NCI-H345 (cell line): ENCODE measurements around the gene TMEM72.
A peak's percentile ranks its signal among the peaks of the same experiment; 100 is the strongest.

Experiments
- DNase-seq: peaks from one replicate; lab custom pipeline; 2025; lab: John Stamatoyannopoulos, UW

TMEM72 gene

DNA sequence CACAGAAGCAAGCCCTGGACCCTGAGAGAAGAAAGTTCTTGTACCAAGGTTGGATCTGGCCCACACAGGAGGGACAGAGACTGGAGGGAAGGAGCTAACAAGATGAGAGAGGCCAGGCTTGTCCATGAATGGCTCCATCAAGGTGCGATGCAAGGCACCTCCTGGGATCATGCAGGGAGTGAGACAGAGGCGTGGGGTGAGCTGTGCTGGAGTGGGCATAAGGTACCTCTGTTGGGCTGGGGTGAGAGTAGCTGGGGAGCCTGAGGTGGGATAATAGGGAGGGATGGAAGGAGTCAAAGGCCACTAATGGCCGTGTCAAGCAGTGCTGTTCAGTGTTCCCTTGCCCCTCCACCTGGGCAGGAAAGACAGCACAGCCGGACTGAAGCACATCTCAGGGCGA, 9.9 kb downstream of the TMEM72 start:
- DNase-seq = no peak

DNA sequence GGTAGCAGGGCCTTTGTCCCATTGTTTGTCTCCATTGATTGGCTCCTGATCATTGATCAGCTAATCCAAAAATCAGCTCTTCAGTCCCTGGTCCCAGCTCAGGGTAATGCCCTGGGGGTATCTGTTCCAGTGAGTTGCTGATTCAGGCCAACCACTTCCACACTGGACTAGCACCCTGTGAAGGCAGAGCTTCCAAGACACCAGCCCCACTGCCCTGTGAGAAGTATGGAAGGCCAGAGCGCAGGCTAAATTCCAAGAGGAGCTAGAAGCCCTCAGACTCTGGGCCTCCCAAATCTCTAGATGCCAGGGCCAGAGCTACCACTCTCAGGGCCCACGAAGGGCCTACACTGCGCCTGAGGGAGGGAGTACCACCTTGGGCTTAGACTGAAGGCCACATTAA, 10.4 kb downstream of the TMEM72 start:
- DNase-seq = no peak

DNA sequence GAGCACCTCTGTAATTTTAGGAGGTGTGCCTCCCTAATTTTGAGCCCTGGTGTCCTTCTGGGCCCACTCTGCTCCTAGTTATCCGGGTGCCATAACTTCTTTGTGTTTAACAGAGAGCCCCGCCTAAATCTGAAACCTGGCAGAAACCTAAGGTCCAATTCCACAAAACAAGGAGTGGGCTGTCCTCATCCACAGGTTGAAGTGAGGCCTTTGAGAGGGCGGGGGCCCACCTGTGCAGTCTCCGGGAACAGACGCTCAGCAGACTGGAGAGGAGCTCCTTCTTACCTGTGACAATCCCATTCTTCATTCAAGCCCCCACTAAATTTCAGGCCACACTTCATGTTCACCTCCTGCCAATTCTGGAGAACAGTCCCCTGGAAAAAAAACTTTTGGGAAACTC, 10.9 kb downstream of the TMEM72 start:
- DNase-seq = no peak

DNA sequence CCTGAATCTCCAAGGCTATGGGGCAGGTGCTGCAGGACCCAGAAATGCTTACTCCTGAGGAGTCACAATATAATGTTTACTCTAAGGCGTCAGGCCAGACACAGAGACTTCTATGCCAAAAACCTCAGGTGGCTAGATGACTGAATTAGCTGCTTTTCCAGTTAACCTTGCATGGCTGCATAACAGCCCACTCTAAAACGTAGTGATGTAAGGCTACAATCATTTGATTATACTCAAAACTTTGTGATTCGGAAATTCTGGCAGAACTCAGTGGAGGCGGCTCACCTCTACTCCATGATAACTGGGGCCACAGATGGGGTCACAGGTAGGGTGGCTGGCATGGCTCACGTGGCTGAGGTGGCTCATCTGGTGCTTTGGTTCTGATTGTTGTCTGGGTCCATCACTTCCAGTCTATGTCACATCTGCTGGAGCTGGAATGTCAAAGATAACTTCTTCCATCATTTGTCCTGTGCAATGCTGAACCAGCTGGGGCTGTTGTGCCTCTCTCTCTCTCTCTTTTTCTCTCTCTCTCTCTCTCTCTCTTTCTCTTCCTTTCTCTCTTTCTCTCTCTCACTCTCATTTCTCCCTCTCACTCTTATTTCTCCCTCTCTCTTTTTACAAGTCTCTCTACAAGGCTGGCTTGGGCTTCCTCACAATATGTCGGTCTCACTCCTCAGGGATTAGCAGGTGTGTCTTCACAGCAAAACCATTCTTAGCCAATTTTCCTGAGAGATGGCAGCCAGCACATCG, 11.8 kb downstream of the TMEM72 start:
- DNase-seq = no peak

DNA sequence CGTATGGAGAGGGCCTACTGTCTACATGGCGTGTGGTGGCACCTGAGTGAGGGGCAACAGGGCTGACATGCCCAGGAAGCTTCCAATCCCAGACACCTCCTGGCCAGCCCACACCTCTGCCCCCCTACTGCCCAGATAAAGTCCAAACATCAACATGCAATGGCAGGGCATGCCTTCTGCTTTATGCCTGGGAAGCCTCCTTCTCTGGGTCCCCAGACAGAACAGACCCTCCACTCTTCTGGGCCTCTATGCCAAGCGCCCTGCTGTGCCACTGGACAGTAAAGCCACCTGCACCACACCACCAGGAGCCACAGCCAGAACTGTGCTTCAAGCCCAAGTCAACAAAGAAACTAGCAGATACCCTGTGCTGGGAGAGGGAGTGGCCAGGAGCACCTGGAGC, 12.5 kb downstream of the TMEM72 start:
- no peak for DNase-seq

DNA sequence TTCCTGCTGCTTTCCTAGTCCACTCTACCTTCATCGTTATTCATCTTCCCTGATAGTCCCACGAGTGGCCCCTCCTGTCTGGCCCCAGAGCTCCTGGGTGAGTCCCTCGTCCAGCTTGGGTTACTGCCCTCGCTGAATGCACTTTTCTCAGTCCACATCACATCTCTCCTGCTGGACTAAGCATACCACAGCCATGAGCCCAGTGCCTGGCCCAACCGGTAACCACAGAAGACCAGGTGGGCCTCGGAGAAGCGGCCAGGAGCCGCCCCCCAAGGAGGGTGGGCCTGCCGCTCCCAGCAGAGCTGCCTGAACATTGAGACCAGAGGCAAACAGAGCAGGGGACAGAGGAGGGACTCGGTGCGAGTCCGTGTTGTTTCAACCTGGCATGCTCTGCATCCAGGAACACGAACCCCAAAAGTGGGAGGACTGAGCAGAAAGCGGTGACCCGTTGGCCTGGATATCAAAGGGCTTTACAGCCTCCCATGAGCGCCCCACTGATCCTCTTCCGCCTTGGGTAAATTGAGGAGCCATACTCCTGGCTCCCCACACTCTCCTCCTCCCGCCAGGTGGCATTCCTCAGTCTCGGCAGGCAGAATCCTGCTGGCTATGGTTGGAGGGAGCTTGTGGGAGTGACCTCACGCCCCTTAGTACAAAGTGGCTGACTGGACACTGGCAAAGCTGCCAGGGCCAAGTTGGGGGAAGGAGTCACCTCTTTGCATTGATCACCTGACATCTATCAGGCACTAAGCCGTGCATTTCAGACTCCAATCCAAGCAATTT, 13.3 kb downstream of the TMEM72 start:
- no peak for DNase-seq

DNA sequence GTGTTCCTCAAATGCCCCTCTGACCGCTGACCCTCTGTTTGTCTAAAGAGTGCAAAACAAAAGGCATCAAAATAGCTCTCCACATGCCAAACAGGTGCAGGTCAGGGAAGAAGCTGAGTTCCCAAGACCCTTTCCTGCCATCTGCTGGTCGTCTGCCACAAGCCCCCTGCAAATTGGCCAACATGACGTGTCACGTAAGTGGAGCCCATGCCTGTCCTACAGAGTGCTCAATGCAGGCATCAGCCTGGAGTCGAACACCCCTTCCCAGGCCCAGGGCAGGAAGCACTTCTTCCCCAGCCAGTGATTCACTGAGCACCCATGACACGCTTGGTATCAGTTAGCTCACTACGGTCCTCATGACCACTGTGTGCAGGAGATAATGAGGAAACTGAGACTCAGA, 14.1 kb downstream of the TMEM72 start:
- no peak for DNase-seq

DNA sequence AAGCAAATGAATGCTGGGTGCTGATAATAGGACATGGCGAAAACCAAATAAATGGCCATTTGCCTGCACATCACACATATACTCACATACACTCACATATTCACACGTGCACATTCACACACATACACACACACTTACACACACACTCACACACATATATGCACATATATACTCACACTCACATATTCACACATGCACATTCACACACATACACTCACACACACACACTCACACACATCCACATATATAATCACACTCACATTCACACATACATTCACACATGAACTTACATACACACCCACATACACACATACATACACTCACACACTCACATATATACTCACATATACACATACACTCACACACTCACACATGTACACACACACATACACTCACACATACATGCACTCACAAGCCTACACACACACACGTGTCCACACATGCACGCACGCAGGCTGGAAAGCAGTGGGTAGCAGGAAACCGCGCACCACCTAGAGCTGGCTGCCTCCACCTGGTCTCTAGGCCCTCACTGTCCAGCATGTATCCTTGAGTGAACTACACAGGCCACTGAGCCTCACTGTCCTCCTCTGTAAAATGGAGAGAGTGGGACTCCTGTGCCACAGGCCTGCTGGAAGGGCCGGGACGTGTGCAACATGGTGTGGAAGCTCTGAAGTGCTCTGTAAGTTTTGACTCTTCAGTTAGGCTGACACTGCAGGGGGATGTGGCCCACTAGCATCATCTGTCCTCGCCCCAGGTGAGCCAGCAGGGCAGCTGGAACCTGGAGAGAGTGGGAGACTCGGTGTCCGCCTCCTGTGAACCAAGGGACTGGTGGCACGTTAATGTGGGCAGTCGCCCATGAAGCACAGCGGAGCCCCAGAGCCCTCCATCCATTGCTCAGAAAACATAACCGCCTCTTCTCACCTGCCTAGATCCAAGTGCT, 14.9 kb downstream of the TMEM72 start:
- DNase-seq = no peak

DNA sequence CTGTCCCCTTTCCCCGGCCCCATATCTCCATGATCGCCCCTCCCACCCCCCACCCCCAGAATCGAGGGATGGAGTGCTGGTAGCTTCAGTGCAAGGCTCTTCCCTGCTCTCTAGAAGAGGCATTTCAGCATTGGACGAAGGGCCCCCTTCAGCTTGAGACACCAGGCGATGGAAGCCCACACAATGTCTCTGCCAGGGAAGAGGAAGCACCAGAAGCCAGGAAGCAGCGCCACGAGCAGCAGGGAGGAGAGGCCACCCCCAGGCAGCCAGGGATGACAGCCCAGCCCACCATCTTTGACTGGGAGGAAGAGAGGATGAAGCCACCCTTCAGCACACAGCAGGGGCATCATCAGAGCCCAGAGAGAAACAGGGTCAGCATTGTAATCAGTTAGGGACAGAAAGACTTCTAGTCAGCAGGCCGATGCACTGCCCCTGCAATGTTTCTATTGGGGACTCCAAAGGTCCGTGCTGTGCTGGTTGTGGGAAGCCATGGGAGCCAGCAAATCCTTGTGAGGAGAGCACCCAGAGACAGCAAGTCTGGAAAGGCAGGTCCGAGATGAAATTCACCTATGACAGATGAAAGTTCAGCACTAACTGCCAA, 15.7 kb downstream of the TMEM72 start:
- no peak for DNase-seq

DNA sequence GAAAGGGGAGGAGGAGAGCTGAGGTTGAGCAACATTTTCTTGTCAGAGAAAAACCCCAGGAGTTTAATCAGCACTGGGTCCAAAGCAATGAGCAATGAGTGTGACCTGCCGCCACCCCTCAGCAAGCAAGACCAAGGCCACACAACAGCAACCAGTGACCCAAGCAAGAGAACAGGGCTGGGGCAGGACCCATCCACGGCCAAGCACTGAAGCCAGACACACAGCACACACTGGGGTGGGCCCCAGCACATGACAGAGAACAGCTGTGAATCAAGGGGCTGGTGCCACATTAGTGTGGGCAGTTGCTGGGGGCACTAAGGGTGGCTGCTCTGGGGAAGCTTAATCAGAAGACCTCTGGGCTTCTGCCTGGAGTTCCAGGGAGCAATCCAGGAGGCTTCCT, 16.2 kb downstream of the TMEM72 start:
- no peak for DNase-seq

DNA sequence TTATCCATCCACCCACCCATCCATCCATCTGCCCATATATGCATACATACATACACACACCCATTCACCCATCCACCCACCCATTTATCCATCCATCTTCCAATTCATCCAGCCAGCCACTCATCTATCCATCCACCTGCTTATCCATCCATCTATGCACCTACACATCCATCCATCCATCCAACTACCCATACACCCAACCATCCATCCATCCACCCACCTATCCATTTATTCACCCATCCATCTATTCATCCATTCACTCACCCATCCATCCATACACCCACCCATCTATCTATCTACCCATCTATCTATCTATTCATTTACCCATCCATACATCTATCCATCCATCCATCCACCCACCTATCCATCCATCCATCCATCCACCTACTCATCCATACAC, 17.3 kb downstream of the TMEM72 start:
- no peak for DNase-seq

DNA sequence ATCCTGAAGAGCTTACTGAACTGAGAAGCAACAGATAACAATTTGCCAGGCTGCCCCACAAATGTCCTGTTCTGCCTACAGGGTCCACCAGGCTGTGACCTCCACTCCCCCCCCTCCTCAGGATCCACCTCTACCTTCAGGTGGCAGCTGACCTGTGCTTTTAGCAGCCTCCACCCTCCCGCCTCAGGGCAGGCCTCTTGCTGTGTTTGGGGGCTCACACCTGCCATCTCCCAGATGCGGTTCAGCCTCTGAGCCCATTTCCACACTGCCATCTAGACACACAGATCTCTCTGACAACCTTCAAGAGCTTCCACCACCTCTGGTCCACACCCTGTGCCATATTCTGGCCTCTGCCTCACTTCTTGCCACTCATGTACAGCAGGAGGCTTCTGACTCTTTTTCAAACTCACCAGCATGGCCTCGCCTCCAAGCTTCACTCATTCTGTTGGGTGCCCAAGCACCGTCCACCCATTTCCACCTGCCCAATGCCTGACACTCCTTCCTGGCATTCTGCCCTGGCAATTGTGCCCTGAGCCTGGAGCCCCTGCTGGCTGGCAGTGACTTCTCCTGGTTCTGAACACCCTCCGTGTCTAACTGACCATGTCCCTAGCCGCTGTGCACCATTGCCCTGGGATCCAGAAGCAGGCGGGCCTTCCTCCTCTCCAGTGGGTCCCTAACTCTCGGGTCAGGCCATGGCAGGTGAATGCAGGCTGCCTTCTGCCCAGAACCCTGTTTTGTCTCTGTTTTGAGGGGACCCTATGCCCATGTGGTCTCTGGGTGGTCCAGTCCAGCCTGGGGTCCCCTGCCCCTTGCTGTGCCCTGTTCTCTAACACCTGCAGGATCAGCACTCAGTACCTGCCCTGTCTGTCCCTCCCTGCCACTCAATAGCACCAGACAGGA, 18.5 kb downstream of the TMEM72 start:
- DNase-seq = no peak

DNA sequence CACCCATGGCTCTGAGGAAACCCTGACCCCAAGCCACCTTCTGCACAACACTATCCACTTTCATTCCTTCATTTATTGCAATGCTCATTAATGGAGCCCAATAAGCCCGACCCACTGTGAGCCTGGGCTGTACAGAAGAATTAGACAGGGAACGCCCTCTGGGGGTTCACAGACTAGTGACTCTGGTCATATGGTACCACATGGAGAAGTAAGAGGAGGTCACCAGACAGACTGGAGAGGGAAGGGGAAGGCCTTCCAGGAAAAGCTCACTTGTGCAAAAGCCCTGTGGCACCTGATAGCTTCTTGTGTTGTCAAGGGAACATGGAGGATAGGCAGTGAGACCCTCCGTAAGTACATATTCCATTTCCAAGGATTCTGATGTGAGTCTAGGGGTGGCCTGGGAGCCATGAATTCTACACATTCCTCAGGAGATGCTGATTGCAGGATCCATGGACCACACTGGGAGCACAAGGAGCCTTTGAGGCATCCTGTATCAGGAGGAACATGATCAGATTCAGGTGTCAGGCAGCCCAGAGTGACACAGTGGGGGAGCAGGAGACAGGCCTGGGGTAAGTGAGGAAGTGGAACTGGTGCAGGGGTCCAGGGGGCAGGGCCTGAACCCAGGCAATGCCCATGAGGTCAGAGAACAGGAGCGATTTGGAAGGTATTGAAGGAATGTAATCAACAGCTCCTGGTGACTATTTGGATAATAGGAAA, 19.9 kb downstream of the TMEM72 start:
- DNase-seq = no peak

DNA sequence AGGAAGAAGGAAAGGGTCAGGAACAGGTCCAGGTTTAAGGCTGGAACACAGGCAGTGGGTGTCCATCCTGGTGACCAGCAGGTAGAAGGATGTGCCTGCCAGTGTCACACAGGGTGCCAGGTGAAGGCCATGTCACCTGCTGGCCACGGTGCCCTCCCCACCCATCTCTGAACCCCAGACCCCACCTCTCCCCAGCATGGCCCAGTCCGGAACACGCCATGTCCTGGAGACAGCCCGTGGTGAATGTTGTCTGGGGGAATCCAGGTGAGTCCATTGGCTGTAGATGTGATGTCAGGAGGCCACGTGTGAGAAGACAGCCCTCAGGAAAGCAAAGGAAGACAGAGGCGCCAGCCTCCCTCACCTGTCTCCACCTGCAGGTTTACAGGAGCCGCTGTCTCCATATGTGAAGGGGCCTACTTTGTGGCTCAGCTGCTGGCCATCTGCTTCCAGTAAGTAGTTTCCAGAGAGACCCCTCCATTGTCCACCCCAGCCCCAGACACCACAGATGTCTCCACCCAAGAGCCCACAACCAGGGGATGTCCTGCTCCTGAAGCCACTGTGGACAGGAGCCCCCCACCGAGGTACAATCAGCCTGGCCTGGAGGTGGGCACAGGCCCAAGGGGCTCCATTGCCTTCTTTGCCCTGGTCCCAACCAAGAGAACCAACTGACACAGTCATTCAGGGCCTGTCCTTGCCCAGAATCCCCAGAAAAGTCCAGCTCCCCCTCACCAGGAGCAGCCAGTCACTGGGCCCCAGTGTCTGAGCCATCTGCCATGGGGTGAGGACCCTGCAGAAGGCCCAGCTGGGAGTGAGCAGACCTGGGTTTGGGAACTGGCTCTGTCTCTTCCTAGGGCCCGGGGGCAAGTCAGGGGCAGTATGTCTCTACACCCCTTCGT, 20.7 kb downstream of the TMEM72 start:
- DNase-seq = no peak

DNA sequence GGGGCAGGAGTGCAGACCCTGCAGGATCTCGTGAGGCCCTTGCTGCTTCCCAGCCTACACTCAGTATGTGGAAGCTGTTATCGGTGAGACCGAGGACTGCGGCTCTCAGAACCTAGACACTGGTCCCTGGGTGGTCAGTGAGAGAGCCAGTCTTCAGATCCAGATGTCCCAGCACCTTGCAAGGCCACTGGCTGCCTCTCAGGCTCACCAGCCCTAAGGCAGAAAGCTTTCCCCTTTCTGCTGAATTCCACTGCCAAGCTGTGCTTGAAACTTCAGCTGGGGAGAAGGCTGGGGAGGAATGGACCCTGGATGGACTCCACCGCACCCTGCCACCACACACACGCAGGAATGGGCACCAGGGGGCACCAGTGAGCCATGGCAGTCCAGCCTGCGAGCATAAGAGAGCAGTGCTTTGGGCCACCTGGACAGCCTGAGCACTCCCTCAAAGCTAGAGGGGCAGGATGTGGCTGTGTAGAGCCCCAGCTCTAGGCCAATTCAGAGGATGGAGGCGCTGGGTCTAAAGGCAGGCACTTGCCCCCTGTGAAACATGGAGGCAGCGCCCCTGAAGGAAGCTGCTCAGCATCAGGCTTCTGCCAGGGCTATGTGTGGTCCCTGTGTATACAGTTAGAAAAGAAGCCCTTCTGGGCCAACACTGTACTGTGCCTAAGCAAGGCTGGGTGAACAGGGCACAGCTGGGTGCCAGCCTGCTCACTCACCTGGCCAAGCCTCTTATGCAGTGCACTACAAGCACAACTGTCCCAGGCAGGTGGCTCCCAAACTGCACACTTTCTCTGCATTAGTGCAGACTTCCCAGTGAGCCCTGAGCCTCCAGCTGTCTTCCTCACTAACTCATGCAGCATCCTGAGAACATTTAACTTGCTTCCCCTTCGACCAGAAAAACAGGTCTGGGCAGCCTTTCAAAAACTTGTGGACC, 21.6 kb downstream of the TMEM72 start:
- DNase-seq = peak; percentile 50

DNA sequence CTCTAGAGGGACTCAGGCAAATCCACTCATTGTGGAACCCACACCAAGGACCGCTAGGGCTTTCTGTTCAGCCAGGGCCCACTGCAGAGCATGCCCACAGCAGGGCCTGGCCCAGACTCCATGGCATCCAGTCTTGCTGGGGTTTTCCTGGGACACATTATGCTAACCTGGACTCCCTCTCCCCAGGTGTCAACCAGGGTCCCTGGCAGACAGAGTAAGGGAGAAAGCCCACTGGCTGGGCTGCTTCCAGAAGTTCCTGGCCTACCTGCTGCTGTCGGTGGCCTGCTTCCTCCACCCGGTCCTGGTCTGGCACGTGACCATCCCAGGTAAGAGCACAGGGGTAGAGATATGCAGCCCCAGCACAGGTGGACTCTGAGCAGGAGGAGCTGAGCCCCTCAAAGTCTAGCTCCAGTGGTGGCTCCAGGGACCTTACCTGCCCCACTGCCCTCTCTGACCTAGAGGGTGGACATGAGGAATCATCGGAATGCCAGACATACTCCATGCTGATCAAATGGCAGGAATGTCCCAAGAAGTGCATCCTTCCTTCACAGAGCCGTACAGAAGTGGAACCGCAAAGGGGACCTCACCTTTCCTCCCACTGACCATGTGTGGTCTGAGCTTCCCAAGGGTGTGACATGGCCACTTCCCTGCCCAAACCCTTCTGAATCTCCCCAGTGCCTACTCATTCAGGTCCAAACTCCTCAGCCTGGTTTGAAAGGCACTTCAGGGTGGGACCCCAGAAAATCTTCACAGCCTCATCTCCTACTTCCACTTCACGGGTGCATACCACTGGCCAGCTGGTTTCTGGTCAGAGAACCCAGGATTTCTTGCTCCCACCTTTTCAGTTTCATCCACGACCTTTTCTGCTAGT, 22.5 kb downstream of the TMEM72 start:
- no peak for DNase-seq
